Astrocyte of the spinal cord (primary cell): Measurements from ENCODE around the gene AP1S3.

ENCODE experiments used
- DNase-seq: peaks from one replicate; pipeline ENCODE4 v3.0.0; 2011; ENCODE audit warnings: low read depth, low spot score
- H3K4me3 ChIP-seq: 2 replicates; pipeline ENCODE4 v1.5.1; 2011; ENCODE audit warnings: low read depth, mild to moderate bottlenecking, low read length, moderate library complexity
- CTCF ChIP-seq: IDR thresholded peaks from 2 replicates; pipeline ENCODE4 v1.5.1; 2012; ENCODE audit warnings: low read depth, mild to moderate bottlenecking, low read length, inconsistent platforms
- in situ Hi-C: cut with HindIII; loops from 2 replicates; pipeline ENCODE4 v1.10.0; 2017; ENCODE audit warnings: low sequenced_read_pairs

Gene AP1S3

GRCh38 chr2:223746611-223747010, 90.8 kb downstream of the AP1S3 start:
- no peak overlapping the region for H3K4me3 ChIP-seq
- in situ Hi-C loops = no loop called here
- no peak for TF ChIP-seq CTCF
- no peak for DNase-seq

GRCh38 chr2:223744580-223744979, 92.8 kb downstream of the AP1S3 start:
- no peak overlapping the region for H3K4me3 ChIP-seq
- in situ Hi-C loops = no loop called here
- no peak for TF ChIP-seq CTCF
- peak; percentile 26 for DNase-seq

GRCh38 chr2:223740679-223741078, 96.7 kb downstream of the AP1S3 start:
- TF ChIP-seq CTCF = no peak
- in situ Hi-C loops = no loop called here
- no peak for DNase-seq
- H3K4me3 ChIP-seq = no peak overlapping the region

- no peak for TF ChIP-seq CTCF
- in situ Hi-C loops = no loop called here
- H3K4me3 ChIP-seq = no peak overlapping the region
- DNase-seq = no peak
These were observed 100.2 kb downstream of the AP1S3 start for GRCh38 chr2:223737207-223737606.

- in situ Hi-C loops = no loop called here
- no peak for DNase-seq
- TF ChIP-seq CTCF = no peak
- H3K4me3 ChIP-seq = no peak overlapping the region
These were observed 100.9 kb downstream of the AP1S3 start for GRCh38 chr2:223736488-223736887.

GRCh38 chr2:223735659-223736244, 101.6 kb downstream of the AP1S3 start:
- DNase-seq = peak; percentile 80

More at GRCh38 chr2:223735659-223736244, 101.6 kb downstream of the AP1S3 start:
- no peak for TF ChIP-seq CTCF
- in situ Hi-C loops = no loop called here
- no peak overlapping the region for H3K4me3 ChIP-seq
